Mononuclear cell (primary cell): ENCODE results near the gene XPO5. TPM values are rescaled to one million over a fixed set of nuclear protein-coding genes. Genes with fewer than 3 reads are reported as not detected.

Experiments used
- H3K27me3 ChIP-seq: 2 replicates; pipeline ENCODE4 v1.6.0; 2011; ENCODE audit warnings: low read length, control low read depth; ENCODE audit not compliant: insufficient read depth
- H3K4me1 ChIP-seq: 2 replicates; pipeline ENCODE4 v1.5.1; 2011; ENCODE audit warnings: mild to moderate bottlenecking, low read length, control low read depth; ENCODE audit not compliant: insufficient read depth
- H3K4me3 ChIP-seq: 2 replicates; pipeline ENCODE4 v1.5.1; 2011; ENCODE audit warnings: mild to moderate bottlenecking, low read length, moderate library complexity
- H3K9me3 ChIP-seq: 2 replicates; pipeline ENCODE4 v1.5.1; 2011; ENCODE audit warnings: low read depth, mild to moderate bottlenecking, control low read depth, low read length
- total RNA-seq: library from RNA; depleted of rRNA; stranded (reverse); fragments of >200 nt; gene quantifications from one replicate; pipeline ENCODE4 v1.2.3, GENCODE V29; 2012

The XPO5 gene
- total RNA-seq, 1 donor: 17.3 TPM

DNA sequence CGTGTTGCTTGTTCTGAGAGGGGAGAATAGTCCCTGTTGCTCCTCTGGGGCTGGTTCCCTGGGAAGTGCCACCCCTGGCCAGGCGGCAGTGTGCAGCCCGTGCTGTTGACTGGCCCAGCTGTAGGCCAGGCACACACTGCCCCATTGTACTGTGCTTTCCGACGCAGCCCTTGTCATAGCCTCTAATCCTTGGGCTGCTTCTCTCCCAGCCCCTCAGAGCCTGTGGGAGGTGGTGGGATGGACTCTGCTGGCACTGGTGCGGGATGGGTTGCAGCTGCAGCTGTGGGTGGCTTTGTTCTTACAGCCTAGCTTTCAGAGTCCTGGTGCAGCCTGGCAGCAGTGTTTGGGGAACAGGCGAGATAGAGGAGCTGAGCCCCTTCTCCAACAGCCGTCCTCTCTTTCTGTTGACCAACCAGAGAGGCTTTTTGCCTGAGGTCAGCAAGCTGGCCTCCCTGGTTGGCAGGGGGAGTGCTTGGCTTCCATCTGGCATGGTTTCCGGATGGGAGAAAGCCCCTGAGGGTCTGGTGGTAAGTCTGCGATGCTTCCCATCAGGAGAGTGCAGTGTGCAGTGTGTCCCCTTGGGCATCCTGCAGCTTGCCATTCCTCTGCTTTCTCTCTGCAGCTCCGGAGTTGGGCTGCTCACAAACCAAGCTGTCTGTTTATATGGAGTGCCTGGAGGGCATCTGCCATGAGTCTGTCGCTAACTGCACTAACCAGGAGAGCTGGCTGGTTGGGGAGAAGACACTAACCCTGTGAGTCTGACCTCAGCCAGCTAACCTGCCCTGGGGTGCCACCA lies 86.4 kb downstream of the XPO5 start:
- no peaks in the 10 kb centered on the region for H3K27me3 ChIP-seq
- no peaks in the 10 kb centered on the region for H3K9me3 ChIP-seq
- no peak overlapping the region for H3K4me3 ChIP-seq
- H3K4me1 ChIP-seq: peaks cover 4% of the 10 kb centered on the region

DNA sequence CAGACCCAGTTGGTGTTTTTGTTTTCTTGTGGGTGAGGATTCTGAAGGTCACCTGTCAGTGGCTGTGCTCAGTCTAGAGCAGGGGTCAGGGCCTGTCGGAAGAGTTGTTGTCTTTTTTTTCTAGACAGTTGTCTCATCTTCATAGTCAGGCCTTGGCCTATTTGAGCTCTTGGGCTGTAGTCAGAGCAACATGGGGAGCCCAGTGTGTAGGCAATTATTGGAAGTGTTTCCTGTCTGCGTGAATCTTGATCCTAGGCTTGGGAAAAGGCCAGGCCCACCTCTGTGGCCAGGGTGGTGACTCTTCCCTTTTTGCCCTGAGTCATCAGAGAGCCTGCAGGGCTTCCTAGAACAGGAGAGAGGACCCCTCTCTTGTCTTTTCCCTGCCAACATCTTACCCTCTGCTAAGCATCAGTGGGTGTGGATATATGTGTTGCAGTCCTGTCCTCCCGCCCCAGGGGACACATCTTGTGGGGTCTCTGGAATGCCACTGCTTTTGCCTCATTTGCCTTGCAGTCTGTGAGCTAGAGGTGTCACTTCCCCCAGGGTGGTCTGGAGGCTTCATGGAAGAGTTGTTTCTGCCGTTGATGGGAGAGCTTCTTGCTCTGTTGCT lies 87.1 kb downstream of the XPO5 start:
- no peaks in the 10 kb centered on the region for H3K9me3 ChIP-seq
- no peak overlapping the region for H3K4me3 ChIP-seq
- no peaks in the 10 kb centered on the region for H3K27me3 ChIP-seq
- no peaks in the 10 kb centered on the region for H3K4me1 ChIP-seq

GRCh38 chr6:43481591-43482236 lies 94.1 kb downstream of the XPO5 start:
- H3K4me1 ChIP-seq: peaks cover 15% of the 10 kb centered on the region
- H3K27me3 ChIP-seq: no peaks in the 10 kb centered on the region
- no peaks in the 10 kb centered on the region for H3K9me3 ChIP-seq

DNA sequence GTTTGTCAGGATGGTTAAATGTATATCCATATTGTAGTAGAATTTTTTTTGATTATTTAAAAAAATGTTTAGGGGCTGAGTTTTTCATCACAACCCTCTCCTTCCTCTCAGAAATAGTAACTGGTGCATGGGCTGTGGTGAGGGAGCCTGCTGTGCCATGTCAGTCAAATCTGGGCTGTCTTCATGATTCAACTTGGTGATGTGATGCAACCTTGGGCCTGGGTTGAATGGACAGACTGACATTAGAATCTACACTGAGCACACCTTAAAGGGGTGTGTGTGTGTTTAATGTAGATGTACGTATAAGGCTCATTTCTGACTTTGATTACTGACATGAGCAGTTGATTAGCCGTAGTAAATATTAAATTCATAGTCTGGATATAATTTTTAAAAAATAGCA lies 94.8 kb downstream of the XPO5 start:
- H3K4me1 ChIP-seq: peaks cover 16% of the 10 kb centered on the region
- no peaks in the 10 kb centered on the region for H3K27me3 ChIP-seq
- no peak overlapping the region for H3K4me3 ChIP-seq
- H3K9me3 ChIP-seq: no peaks in the 10 kb centered on the region

More at GRCh38 chr6:43481591-43482236, 94.1 kb downstream of the XPO5 start:
- no peak overlapping the region for H3K4me3 ChIP-seq

GRCh38 chr6:43478008-43478372 lies 97.8 kb downstream of the XPO5 start:
- Histone ChIP-seq H3K4me3 (peak overlapping the region; percentile 53), H3K27me3 (no peaks in the 10 kb centered on the region), H3K9me3 (no peaks in the 10 kb centered on the region)

DNA sequence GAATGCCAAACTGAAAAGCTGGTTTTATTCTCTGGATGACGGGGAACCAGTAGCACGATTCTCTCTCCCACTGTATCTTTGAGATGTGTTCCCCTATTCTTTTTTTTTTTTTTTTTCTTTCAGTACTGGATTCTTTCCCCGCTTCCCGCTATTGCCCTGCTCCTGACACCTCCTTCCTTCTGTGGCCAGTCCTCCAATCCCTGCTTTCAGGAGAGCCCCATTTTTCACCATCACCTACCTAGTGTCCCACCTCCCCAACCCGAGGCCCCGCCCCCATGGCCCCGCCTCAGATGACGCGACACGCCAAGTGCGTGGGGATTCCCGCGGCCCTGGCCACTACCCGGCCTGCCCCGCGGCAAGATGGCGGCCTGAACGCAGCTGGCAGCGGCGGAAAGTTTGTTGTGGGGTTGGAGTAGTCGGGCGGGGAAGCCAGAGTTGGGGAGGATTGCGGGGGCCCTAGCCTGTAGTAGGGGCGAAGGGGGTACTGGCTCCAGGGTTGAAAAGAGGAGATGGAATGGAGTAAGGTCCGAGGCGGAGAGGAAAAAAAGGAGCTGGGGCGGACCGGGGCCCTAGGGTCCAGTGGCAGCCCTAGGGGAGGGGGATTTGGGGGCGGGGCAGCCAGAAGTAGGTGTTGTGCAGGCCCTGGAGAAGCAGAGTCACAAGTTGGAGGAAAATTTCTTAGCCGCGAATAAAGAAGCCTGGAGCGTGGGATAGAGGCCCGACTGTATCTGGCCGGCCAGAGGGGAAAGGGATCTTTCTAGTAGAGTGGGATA lies 98.4 kb downstream of the XPO5 start, which contains the start of gene TJAP1:
TJAP1 (plus strand) TSS at position 336 of the 773 bp plus-strand sequence. CDS start 21,432 bp downstream, outside the sequence.
- peaks cover 16% of the 10 kb centered on the region for H3K4me1 ChIP-seq
- peak within 1 kb of the TSS; percentile 53 for H3K4me3 ChIP-seq
- H3K27me3 ChIP-seq: no peaks in the 10 kb centered on the region
- H3K9me3 ChIP-seq: no peaks in the 10 kb centered on the region

More at GRCh38 chr6:43478008-43478372, 97.8 kb downstream of the XPO5 start:
- peaks cover 16% of the 10 kb centered on the region for H3K4me1 ChIP-seq

DNA sequence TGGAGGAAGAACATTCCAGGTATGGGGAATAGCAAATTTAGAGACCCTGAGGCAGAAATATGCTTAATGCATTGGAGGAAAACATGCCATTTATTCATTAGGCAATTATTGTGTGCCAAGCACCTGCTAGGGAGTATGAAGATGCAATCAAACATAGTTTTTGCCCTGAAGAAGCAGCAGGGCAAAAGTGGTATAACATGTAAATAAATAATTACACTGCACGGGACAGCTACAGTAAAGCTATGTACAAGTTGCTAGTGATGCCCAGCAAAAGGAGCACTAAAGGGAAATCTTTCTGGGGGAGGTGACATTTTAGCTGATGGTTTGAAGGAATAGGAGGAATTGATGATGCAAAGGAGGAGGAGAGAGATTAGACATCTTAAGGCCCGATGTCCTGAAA lies 99.1 kb downstream of the XPO5 start:
- Histone ChIP-seq H3K4me1 (peaks cover 16% of the 10 kb centered on the region), H3K27me3 (no peaks in the 10 kb centered on the region), H3K4me3 (peak overlapping the region; percentile 53), H3K9me3 (no peaks in the 10 kb centered on the region)

- Histone ChIP-seq H3K9me3 (no peaks in the 10 kb centered on the region), H3K27me3 (no peaks in the 10 kb centered on the region), H3K4me3 (no peak overlapping the region), H3K4me1 (peaks cover 16% of the 10 kb centered on the region)
Observed at GRCh38 chr6:43475516-43475915, 100.3 kb downstream of the XPO5 start.

GRCh38 chr6:43472515-43472914 lies 103.3 kb downstream of the XPO5 start:
- no peaks in the 10 kb centered on the region for H3K27me3 ChIP-seq
- no peaks in the 10 kb centered on the region for H3K9me3 ChIP-seq
- H3K4me1 ChIP-seq: peaks cover 5% of the 10 kb centered on the region
- no peak overlapping the region for H3K4me3 ChIP-seq

Other genes starting within 250 kb of the XPO5 start
- 22.9 TPM for gene ZNF318, start 206.4 kb downstream of the XPO5 start, total RNA-seq
- gene ABCC10, start 148.5 kb downstream of the XPO5 start, total RNA-seq: 12.3 TPM
- gene DLK2, start 120.5 kb downstream of the XPO5 start, total RNA-seq: 0.31 TPM
- 9.0 TPM for gene TJAP1, start 98.5 kb downstream of the XPO5 start, total RNA-seq
- not detected for gene LRRC73, start 65.7 kb downstream of the XPO5 start, total RNA-seq
- gene YIPF3, start 59.1 kb downstream of the XPO5 start, total RNA-seq: 29.4 TPM
- 22.7 TPM for gene POLR1C, start 58.9 kb downstream of the XPO5 start, total RNA-seq
- gene POLH, start 147 bp upstream of the XPO5 start, total RNA-seq: 2.7 TPM
- gene GTPBP2, start 53.2 kb upstream of the XPO5 start, total RNA-seq: 31.7 TPM
- 55.9 TPM for gene MAD2L1BP, start 59.8 kb upstream of the XPO5 start, total RNA-seq
- 0.42 TPM for gene RSPH9, start 69.0 kb upstream of the XPO5 start, total RNA-seq
- 29.5 TPM for gene MRPS18A, start 111.8 kb upstream of the XPO5 start, total RNA-seq
- gene VEGFA, start 194.2 kb upstream of the XPO5 start, total RNA-seq: 78.8 TPM